ENCODE data around the gene CWC22. TPM values are rescaled to one million over a fixed set of nuclear protein-coding genes. Genes with fewer than 3 reads are reported as not detected.

The CWC22 gene
- total RNA-seq, 4 donors from 2014 or later, result 13.2 to 24.3 (median 19.4) TPM

- H3K36me3 ChIP-seq, result no peaks in the 10 kb centered on the region
- no peak for DNase-seq (ENCODE audit: low spot score in 2 of 2)
- no peak overlapping the region for H3K4me3 ChIP-seq
- no peaks in the 10 kb centered on the region for H3K27me3 ChIP-seq
- H3K27ac ChIP-seq, result no peak overlapping the region
- no peaks in the 10 kb centered on the region for H3K4me1 ChIP-seq
- no peak for TF ChIP-seq EP300 (IDR thresholded peaks at IDR 0.05)
- no peak for TF ChIP-seq POLR2A (IDR thresholded peaks at IDR 0.05)
- no peak for TF ChIP-seq POLR2AphosphoS5 (IDR thresholded peaks at IDR 0.05)
- TF ChIP-seq CTCF (IDR thresholded peaks at IDR 0.05), result no peak
- no peaks in the 10 kb centered on the region for H3K9me3 ChIP-seq
- 83% methylated on average over 3 of the region's 3 CpGs for WGBS
These were observed 95.5 kb downstream of the CWC22 start for GRCh38 chr2:179911569-179911968.

- H3K27me3 ChIP-seq, result no peaks in the 10 kb centered on the region
- 66% methylated on average over 3 of the region's 3 CpGs for WGBS
- H3K4me1 ChIP-seq, result no peaks in the 10 kb centered on the region
- H3K4me3 ChIP-seq, result no peak overlapping the region
- TF ChIP-seq CTCF (IDR thresholded peaks at IDR 0.05), result no peak
- TF ChIP-seq EP300 (IDR thresholded peaks at IDR 0.05), result no peak
- no peaks in the 10 kb centered on the region for H3K9me3 ChIP-seq
- no peaks in the 10 kb centered on the region for H3K36me3 ChIP-seq
- H3K27ac ChIP-seq, result no peak overlapping the region
- DNase-seq (ENCODE audit: low spot score in 2 of 2), result no peak
These were observed 96.4 kb downstream of the CWC22 start for GRCh38 chr2:179910735-179911113.

GRCh38 chr2:179909845-179910734, 97.0 kb downstream of the CWC22 start:
- DNase-seq (ENCODE audit: low spot score in 2 of 2), result no peak
- H3K36me3 ChIP-seq, result no peaks in the 10 kb centered on the region
- 73% methylated on average over 6 of the region's 6 CpGs for WGBS
- TF ChIP-seq CTCF (IDR thresholded peaks at IDR 0.05) (no peak), POLR2AphosphoS5 (IDR thresholded peaks at IDR 0.05) (no peak), EP300 (IDR thresholded peaks at IDR 0.05) (no peak), POLR2A (IDR thresholded peaks at IDR 0.05) (no peak)
- no peak overlapping the region for H3K4me3 ChIP-seq
- no peaks in the 10 kb centered on the region for H3K9me3 ChIP-seq
- no peaks in the 10 kb centered on the region for H3K27me3 ChIP-seq
- H3K27ac ChIP-seq, result no peak overlapping the region
- no peaks in the 10 kb centered on the region for H3K4me1 ChIP-seq

GRCh38 chr2:179900655-179901054, 106.4 kb downstream of the CWC22 start:
- no peak for DNase-seq (ENCODE audit: low spot score in 2 of 2)
- Histone ChIP-seq H3K27me3 (no peaks in the 10 kb centered on the region), H3K36me3 (no peaks in the 10 kb centered on the region), H3K4me3 (no peak overlapping the region), H3K27ac (no peak overlapping the region), H3K9me3 (no peaks in the 10 kb centered on the region), H3K4me1 (no peaks in the 10 kb centered on the region)
- WGBS, result 70% methylated on average over 5 of the region's 5 CpGs
- TF ChIP-seq CTCF (IDR thresholded peaks at IDR 0.05) (no peak), POLR2AphosphoS5 (IDR thresholded peaks at IDR 0.05) (no peak), EP300 (IDR thresholded peaks at IDR 0.05) (no peak), POLR2A (IDR thresholded peaks at IDR 0.05) (no peak)

GRCh38 chr2:179899666-179900065, 107.4 kb downstream of the CWC22 start:
- Histone ChIP-seq H3K27ac (no peak overlapping the region), H3K36me3 (no peaks in the 10 kb centered on the region), H3K27me3 (no peaks in the 10 kb centered on the region), H3K4me1 (no peaks in the 10 kb centered on the region), H3K4me3 (no peak overlapping the region), H3K9me3 (no peaks in the 10 kb centered on the region)
- WGBS, result 97% methylated on average over 1 of the region's 1 CpG
- no peak for DNase-seq (ENCODE audit: low spot score in 2 of 2)
- TF ChIP-seq POLR2AphosphoS5 (IDR thresholded peaks at IDR 0.05), result no peak
- no peak for TF ChIP-seq POLR2A (IDR thresholded peaks at IDR 0.05)
- TF ChIP-seq CTCF (IDR thresholded peaks at IDR 0.05), result no peak
- no peak for TF ChIP-seq EP300 (IDR thresholded peaks at IDR 0.05)
